ENCODE results near the gene ZNF365.

Gene ZNF365

DNA sequence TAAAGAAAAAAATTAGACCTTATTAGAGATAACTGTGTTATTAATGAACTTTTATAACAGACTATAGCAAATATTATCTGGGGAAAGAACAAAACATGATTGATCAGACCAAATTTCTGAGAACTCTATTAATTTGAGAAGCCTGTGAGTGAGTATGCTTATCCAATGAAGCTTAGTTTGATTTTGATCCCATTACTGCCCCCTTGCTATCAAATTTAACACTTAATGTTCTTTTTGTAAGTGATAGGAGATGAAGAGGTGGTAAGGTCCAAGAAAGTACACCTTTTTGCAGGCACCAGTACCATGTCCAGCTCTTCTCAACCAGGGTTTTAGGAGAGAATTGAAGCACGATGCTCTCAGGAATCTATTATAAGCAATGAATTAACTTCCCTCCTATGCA is 49.9 kb downstream of the ZNF365 start:
- no peak for FAIRE-seq

DNA sequence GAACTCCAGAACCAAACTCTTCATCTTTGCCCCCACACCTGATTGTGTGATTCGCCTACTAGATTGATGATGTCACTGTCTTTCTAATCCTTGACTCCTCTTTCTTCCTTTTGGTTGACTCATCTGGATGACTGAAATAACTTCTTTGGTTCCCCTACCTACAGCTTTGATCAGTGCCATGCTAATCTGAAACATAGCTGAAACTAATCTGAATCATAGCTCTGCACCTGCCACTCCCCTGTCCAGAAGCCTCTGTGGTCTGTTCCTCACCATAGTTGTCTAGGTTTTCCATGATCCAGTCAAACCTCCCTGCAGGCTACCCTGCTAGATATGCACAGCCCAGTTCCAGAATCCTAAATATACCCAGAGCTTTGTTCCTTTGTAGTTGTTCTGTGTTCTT is 51.9 kb downstream of the ZNF365 start:
- no peak for FAIRE-seq

DNA sequence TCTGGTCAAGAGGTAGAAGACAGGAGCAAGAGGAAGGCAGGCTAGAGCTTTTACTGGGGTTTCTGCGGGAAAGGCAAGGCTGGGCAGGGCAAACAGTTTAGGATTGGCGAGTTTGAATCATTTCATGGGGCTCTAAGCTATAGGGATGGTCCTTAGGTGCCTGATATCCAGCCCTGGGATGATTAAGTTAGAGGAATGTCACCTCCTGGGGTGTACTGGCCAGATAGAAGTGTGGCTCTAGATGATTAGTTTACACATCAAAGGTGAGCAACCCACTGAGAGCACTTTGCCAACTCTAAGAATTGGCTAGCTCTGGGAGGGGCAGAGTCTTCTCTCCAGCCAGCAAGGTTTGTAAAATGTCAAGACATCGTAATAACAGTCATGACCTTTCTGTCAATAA is 52.4 kb downstream of the ZNF365 start:
- FAIRE-seq: no peak

DNA sequence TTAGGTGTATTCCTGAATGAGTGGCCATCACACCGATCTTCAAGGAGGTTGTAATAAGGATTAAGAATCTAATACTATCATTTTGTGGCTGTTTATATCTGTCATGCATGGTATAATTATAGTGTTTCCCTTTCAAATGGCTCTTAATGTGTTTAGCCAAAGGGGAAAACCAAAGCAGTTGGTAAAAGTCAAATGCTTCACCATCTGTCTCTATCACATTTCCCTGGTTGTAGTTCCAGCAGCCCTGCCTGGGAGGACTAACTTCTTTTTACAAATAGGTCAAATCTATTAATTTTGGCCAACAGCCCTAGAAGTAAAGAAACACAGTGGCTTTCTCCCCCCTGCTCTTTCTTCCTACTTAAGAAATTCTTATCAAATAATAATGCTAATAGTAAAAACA is 56.7 kb downstream of the ZNF365 start:
- no peak for FAIRE-seq

DNA sequence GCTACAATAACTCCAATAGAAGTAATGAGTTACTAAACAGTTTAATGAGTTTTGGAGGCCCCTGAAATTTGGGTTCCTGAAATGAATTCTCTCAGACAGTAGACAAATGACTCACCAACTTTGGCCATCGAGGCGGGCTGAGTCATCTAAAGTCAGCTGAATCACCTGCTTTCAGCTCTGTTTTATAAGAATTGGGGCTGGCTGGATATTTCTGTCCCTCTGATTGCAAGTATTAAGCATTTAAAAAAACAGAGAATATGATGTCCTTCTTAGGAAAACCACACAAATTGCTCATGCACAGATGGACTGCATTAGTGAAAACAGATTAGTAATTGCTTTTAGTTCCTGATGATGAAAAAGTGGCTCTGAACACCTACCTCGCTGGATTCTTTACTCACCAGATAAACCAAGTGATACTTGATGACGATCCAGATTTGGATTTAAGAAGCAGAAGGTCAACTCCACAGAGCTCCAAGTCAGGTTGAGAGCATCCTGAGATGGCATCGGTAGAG is 59.1 kb downstream of the ZNF365 start:
- no peak for FAIRE-seq

DNA sequence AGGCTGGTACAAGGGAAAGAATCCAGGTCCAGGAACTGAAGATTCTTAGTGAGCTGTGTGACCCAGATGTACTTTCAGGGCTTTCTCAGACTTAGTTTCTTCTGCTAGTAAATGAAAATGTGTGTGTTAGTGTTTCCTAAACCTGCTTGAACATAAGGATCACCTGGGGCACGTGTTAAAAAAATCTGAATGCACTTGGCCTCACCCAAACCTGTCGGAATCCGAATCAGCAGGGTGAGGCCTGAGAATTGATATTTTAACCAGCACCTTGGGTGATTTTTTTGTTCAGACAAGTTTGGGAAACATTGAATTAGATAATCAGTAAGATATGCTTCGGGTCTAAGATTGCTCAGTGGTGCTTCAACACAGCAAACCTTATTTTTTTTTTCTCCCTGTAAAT is 59.7 kb downstream of the ZNF365 start:
- FAIRE-seq: no peak

DNA sequence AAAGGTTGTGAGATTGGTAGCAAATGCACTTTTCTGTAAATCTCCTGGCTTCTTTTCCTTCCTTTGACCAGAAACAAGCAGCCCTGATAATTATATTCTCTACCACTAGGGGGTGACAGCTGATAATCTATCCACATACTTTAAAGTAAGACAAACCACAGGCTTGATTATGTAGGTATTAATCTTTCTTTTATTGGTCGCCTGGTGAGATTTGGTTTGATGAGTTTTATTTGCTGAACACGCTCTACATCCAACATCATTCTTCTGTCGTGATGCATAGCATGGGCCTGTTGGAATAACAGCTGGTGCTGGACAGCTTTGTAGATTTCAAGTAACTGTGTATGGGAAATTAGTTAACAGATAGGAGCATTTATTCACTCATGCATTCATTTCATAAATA is 63.5 kb downstream of the ZNF365 start:
- peak; percentile 26 for FAIRE-seq

DNA sequence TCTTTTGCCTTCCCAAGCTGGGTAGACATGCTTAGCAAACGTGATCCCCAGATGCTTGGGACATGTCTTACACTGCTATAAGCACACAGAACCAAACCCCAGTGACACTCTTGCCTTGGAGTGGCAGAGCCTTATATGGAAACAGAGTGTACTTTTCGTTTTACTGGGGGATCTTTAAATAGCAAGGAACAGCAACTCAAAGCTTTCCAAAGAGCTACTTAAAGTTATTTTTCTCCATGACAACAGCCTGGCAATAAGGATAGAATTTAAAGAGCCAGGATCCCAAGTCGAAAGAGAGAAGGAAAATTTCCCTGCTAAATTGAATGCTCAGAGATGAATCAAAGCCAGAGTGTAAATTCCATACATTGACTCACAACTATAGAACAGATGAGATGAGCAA is 67.8 kb downstream of the ZNF365 start:
- FAIRE-seq: no peak

DNA sequence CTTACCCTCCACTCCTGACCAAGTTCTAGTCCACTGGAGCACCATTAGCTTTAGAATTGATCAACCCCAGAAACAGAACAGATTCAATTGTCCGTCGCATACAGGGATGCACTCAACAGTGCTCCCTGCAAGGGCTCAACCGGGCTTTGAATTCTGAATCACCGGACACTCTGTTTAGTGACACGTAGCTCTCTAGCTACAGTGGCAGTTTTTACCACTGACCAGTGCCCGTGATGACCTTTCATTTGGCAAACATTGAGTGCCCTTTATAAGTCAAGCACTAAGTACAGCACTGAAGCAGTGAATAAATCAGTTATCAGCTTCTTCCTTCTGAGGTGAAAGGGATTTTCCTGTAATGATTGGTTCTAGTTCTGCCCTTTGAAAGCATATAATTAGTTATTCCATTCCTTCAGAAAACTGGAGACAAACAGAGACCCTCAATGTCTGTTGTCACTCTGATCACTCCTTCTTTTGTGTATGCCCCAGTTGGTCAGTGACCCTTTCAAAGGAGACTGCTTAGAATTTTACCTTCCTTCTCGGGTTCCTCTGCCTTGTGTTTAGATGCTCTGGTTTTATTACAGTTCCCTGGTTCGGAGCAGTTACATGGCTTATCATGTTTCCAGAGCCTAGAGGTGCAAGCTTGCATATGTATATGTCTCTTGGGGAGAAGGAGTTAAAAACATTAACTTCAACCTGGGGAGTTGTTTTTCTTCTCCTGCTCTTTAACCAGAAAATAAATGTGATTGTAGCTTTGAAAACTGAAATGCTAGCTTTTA is 68.9 kb downstream of the ZNF365 start:
- FAIRE-seq: no peak

DNA sequence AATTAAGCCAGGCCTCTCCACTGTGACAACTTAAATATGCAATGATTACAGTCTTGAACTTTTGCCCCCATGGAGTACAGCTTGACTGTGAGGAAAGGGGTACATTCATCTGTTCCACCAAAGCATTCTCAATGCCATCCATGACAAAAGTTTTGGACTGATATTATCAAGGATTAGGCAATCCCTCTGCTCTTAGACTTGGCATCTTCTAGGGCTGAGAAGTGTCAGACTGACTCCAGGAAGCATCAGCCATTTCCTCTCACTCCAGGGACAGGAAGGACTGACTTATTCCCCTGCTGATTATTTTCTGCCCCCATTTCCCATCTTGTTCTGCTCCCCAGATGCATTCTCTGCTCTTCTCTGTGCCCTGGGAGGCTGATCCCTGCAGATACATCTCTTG is 69.7 kb downstream of the ZNF365 start:
- FAIRE-seq: no peak

DNA sequence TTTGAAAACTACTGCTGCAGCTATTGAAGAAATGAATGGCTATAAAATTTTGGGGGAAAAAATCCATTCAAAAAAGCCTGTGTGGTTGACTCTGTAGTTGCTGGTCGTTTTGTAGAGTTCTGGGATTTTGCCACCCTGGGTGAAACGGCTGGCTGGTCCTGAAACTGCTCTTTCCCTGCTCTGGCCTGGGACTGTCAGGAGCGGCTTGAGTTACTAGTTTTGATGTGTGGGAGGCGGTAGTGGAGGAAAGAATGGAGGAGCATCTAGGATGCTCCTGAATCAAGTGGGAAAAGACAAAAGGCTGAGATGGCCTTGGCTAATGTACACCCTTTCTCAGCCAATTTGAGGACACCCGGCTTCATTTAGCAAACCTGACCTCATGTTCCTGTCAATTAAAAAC is 72.5 kb downstream of the ZNF365 start:
- FAIRE-seq: no peak

DNA sequence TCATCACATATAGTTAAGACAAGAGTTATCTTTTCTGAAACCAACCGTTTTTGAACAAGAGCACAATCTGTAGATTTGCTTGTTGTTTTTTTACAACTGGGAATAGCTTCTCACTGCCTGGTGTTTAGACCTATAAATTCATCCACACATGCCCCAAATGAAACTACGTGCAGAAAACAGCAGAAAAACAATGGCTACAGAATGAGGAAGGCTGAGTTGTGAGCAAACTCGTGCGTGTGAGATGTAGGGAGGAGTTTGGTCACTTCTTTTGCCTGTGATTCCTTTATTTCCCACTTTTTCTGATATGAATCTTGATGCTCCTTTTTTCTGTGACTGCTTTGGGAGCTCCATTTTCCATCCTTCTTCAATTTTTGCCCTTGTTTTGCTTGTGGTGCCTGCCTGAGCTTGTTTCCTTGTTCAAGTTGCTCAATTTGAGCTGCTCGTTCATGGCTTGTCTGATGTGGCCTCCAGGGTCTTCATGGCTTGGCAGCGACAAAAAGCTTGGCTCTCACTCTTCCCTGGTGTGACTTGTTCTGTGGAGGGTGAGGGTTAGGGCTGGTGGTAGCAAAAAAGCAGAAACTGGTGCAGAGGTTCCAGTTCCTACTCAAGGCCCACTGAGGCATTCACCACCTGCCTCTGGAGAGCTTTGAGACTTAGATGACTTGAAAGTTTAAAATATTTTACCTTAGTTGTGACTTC is 76.9 kb downstream of the ZNF365 start:
- FAIRE-seq: no peak

DNA sequence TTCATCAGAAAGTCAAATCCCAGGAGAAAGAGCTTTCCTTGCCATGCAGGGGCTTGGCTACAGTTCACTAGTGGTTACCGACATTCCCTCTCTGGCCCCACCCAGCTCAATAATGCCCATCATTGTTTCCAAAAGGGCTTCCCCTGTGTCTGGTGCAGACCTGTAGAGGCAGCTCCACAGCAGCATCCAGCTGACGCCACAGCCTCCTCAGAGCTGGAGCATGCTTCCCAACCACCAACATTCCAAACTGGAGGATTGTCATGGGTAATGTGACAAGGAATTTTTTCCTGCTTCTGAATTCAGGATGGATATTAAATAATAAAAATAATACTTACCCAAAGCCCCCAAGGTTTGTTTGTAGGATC is 77.4 kb downstream of the ZNF365 start:
- no peak for FAIRE-seq
